Trophoblast cell (in vitro differentiated cells and primary cell): ENCODE measurements around the gene GTSF1L.

Experiments
- DNase-seq, 2 donors: peaks; one replicate each; pipeline ENCODE4 v3.0.0-alpha.2; 2016
- H2AFZ ChIP-seq: 2 replicates; pipeline ENCODE4 v1.6.1; 2013; ENCODE audit warnings: low read length, moderate library complexity, mild to moderate bottlenecking; ENCODE audit not compliant: insufficient read depth, poor library complexity
- H2AK5ac ChIP-seq: 2 replicates; pipeline ENCODE4 v1.6.1; 2013; ENCODE audit warnings: mild to moderate bottlenecking, low read length
- H2BK120ac ChIP-seq: 2 replicates; pipeline ENCODE4 v1.6.1; 2013; ENCODE audit warnings: low read length, mild to moderate bottlenecking, moderate library complexity; ENCODE audit not compliant: insufficient read depth, poor library complexity
- H2BK12ac ChIP-seq: 2 replicates; pipeline ENCODE4 v1.6.1; 2013; ENCODE audit warnings: mild to moderate bottlenecking, low read length, moderate library complexity
- H2BK5ac ChIP-seq: 2 replicates; pipeline ENCODE4 v1.6.1; 2013; ENCODE audit warnings: low read length, low read depth, moderate library complexity, mild to moderate bottlenecking; ENCODE audit not compliant: poor library complexity
- H3K14ac ChIP-seq: 2 replicates; pipeline ENCODE4 v1.6.1; 2013; ENCODE audit warnings: mild to moderate bottlenecking, low read length
- H3K18ac ChIP-seq: 2 replicates; pipeline ENCODE4 v1.6.1; 2013; ENCODE audit warnings: mild to moderate bottlenecking, low read length
- H3K23ac ChIP-seq: 2 replicates; pipeline ENCODE4 v1.6.1; 2013; ENCODE audit warnings: low read length
- H3K27ac ChIP-seq: 2 replicates; pipeline ENCODE4 v1.5.1; 2013; ENCODE audit warnings: low read depth, mild to moderate bottlenecking, inconsistent platforms, low read length, moderate library complexity
- H3K27me3 ChIP-seq: 2 replicates; pipeline ENCODE4 v1.6.1; 2013; ENCODE audit warnings: inconsistent platforms, mild to moderate bottlenecking, low read length, moderate library complexity; ENCODE audit not compliant: insufficient read depth
- H3K36me3 ChIP-seq, 2 experiments: 1 replicate in 1 of 2; 2 replicates in 1 of 2; pipeline ENCODE4 v1.6.1; 2013; ENCODE audit warnings: low read length in 2 of 2, mild to moderate bottlenecking in 2 of 2, moderate library complexity in 1 of 2; ENCODE audit not compliant: insufficient read depth in 2 of 2, control insufficient read depth in 1 of 2
- H3K4ac ChIP-seq: 2 replicates; pipeline ENCODE4 v1.6.1; 2013; ENCODE audit warnings: low read depth, mild to moderate bottlenecking, low read length, moderate library complexity
- H3K4me1 ChIP-seq, 2 experiments: 1 replicate in 1 of 2; 2 replicates in 1 of 2; pipeline ENCODE4 v1.6.1; 2013; ENCODE audit warnings: low read length in 2 of 2, mild to moderate bottlenecking in 2 of 2, moderate library complexity in 1 of 2; ENCODE audit not compliant: insufficient read depth in 2 of 2, control insufficient read depth in 1 of 2
- H3K4me2 ChIP-seq: 2 replicates; pipeline ENCODE4 v1.6.1; 2013; ENCODE audit warnings: inconsistent platforms, mild to moderate bottlenecking, low read length, moderate library complexity
- H3K4me3 ChIP-seq: 2 replicates; pipeline ENCODE4 v1.5.1; 2013; ENCODE audit warnings: mild to moderate bottlenecking, low read depth, low read length, inconsistent platforms
- H3K79me1 ChIP-seq: one replicate; pipeline ENCODE4 v1.6.1; 2013; ENCODE audit warnings: low read length
- H3K79me2 ChIP-seq: 2 replicates; pipeline ENCODE4 v1.6.1; 2013; ENCODE audit warnings: low read length, mild to moderate bottlenecking; ENCODE audit not compliant: control insufficient read depth, insufficient read depth, poor library complexity
- H3K9ac ChIP-seq: 2 replicates; pipeline ENCODE4 v1.6.1; 2013; ENCODE audit warnings: mild to moderate bottlenecking, low read length
- H3K9me3 ChIP-seq: 2 replicates; pipeline ENCODE4 v1.6.1; 2013; ENCODE audit warnings: low read depth, mild to moderate bottlenecking, control low read depth, inconsistent platforms, low read length; ENCODE audit not compliant: insufficient read depth
- H4K12ac ChIP-seq: 2 replicates; pipeline ENCODE4 v1.6.1; 2013; ENCODE audit warnings: low read depth, mild to moderate bottlenecking, low read length, moderate library complexity
- H4K8ac ChIP-seq: 2 replicates; pipeline ENCODE4 v1.6.1; 2013; ENCODE audit warnings: low read depth, mild to moderate bottlenecking, low read length, moderate library complexity
- H4K91ac ChIP-seq: one replicate; pipeline ENCODE4 v1.6.1; 2013; ENCODE audit warnings: low read depth, mild to moderate bottlenecking, low read length, moderate library complexity
- WGBS: extraction: QIAGEN DNeasy Blood & Tissue Kit; methylation state at CpG from one replicate; pipeline ENCODE4 v1.1.7; 2013; ENCODE audit warnings: missing lambda C conversion rate; ENCODE audit not compliant: insufficient read length, insufficient coverage; ENCODE audit errors: extremely low coverage; 5-methylcytosine and 5-hydroxymethylcytosine counted together

GTSF1L gene

DNA sequence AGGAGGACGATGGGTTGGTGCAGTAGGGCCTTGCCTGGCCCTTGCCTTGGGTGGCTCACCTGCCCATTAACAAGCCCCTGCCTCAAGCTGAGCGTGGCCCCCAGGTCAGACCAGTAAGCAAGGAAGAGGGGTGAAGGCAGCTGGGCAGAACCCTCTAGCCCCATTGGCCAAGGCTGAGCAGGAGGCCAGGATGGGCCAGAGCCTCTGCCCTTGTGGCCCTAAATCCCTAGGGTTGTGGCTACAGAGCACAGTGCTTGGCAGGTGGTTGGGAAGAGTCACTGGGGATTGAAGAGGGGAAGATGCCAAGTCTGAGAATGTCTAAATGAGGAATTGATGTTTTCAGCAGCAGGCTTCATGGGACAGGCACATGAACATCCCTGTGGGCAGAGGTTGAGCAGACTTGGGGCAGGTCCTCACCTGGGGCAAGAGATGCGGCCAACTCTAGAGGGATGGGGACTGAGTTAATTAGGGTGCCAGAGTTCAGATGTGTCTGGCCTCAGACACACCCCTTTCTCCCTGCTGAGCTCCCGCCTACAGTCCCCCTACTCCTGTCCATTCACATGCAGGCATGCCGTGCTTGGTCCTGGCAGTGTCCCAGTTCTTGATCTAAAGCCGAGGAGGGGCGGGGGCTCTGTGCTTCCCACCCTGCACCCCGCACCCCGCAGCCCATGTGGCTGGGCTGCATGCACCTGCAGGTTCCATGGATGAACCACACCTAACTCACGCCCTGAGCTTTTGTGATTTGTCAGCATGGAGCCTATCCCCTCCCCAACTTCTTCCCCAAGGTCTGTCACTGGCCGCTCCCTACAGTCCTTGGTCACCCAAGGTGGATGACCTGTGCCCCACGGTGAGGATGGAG lies 9.8 kb downstream of the GTSF1L start:
- Histone ChIP-seq H3K9me3 (peaks cover 1% of the 10 kb centered on the region), H3K23ac (no peak overlapping the region), H4K91ac (no peak overlapping the region), H2BK5ac (no peak overlapping the region), H3K79me1 (no peaks in the 10 kb centered on the region), H2AK5ac (no peak overlapping the region), H3K9ac (no peak overlapping the region), H3K18ac (no peak overlapping the region), H3K14ac (no peak overlapping the region), H4K8ac (no peak overlapping the region), H4K12ac (no peak overlapping the region), H3K4me1 (no peaks in the 10 kb centered on the region), H3K4me3 (no peak overlapping the region), H3K27me3 (no peaks in the 10 kb centered on the region), H2AFZ (no peak overlapping the region), H3K36me3 (peaks cover 44% of the 10 kb centered on the region in 2 experiments), H3K27ac (no peak overlapping the region), H3K79me2 (no peaks in the 10 kb centered on the region), H3K4ac (no peak overlapping the region), H2BK12ac (no peak overlapping the region), H2BK120ac (no peak overlapping the region), H3K4me2 (no peak overlapping the region)
- no CpG with 5 or more reads among the region's 12 CpGs for WGBS
- no peak for DNase-seq

DNA sequence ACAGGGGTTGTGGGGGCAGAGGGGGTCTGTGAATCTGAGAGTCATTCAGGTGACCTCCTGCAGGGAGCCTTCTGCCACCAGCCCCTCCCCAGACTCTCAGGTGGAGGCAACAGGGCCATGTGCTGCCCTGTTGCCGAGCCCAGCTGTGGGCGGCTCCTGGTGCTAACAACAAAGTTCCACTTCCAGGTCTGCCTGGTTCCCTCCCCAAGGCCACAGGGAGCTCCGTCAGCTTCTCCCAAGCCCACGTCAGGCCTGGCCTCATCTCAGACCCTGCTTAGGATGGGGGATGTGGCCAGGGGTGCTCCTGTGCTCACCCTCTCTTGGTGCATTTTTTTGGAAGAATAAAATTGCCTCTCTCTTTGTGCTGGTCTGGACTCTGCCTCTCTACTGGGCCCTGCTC lies 10.7 kb downstream of the GTSF1L start:
- Histone ChIP-seq H2AK5ac (no peak overlapping the region), H3K9ac (no peak overlapping the region), H3K79me2 (no peaks in the 10 kb centered on the region), H3K23ac (no peak overlapping the region), H3K4me1 (no peaks in the 10 kb centered on the region), H4K8ac (no peak overlapping the region), H3K18ac (no peak overlapping the region), H4K91ac (no peak overlapping the region), H2AFZ (no peak overlapping the region), H4K12ac (no peak overlapping the region), H3K27ac (no peak overlapping the region), H2BK12ac (no peak overlapping the region), H3K14ac (no peak overlapping the region), H3K36me3 (peaks cover 50 to 53% of the 10 kb centered on the region in 2 experiments), H3K4ac (no peak overlapping the region), H3K4me3 (no peak overlapping the region), H3K9me3 (peaks cover 1% of the 10 kb centered on the region), H2BK120ac (no peak overlapping the region), H3K27me3 (no peaks in the 10 kb centered on the region), H2BK5ac (no peak overlapping the region), H3K4me2 (no peak overlapping the region), H3K79me1 (no peaks in the 10 kb centered on the region)
- no CpG with 5 or more reads among the region's 4 CpGs for WGBS
- no peak for DNase-seq

DNA sequence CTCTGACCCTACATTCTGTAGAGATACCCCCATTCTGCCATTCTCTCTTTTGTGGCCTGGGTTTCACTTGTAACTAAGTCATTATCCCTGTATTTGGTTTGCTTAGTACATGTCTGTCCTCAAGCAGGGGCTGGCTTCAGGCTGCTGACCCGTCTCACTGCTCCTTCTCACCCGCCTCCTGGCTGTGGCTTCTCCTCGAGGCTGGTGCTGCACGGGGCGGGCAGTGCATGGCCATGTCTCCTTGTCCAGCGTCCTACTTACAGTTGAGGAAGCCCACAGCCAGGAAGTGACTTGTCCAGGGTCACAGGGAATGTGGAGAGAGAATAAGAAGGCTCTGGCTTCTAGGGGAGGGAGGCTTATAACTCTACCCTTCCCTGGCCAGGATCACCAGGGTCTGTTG lies 11.3 kb downstream of the GTSF1L start:
- Histone ChIP-seq H3K4me1 (no peaks in the 10 kb centered on the region), H2BK120ac (no peak overlapping the region), H4K12ac (no peak overlapping the region), H4K8ac (no peak overlapping the region), H3K79me2 (no peaks in the 10 kb centered on the region), H3K27me3 (no peaks in the 10 kb centered on the region), H3K4ac (no peak overlapping the region), H3K18ac (no peak overlapping the region), H2BK5ac (no peak overlapping the region), H3K27ac (no peak overlapping the region), H3K23ac (no peak overlapping the region), H3K9me3 (peaks cover 1% of the 10 kb centered on the region), H3K4me3 (no peak overlapping the region), H3K14ac (no peak overlapping the region), H3K36me3 (peaks cover 56 to 59% of the 10 kb centered on the region in 2 experiments), H4K91ac (no peak overlapping the region), H2AFZ (no peak overlapping the region), H3K9ac (no peak overlapping the region), H3K79me1 (no peaks in the 10 kb centered on the region), H2AK5ac (no peak overlapping the region), H2BK12ac (no peak overlapping the region), H3K4me2 (no peak overlapping the region)
- no CpG with 5 or more reads among the region's 6 CpGs for WGBS
- no peak for DNase-seq

DNA sequence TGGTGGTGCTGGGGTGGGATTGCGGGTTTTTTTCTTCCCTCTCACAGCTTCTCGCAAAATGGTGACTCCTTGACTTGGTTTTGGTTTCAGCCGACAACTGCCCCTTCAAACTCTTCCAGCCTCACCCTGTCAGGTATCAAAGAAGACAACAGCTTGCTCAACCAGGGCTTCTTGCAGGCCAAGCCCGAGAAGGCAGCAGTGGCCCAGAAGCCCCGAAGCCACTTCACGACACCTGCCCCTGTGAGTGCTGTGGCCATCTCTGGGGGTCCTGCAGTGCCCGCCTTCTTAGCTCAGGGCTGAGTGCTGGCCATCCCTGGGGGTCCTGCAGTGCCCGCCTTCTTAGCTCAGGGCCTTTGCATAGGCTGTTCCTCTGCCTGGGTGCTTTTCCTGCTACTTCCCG lies 11.8 kb downstream of the GTSF1L start:
- H3K23ac ChIP-seq, result no peak overlapping the region
- H3K9me3 ChIP-seq, result no peaks in the 10 kb centered on the region
- H3K4me2 ChIP-seq, result no peak overlapping the region
- H3K18ac ChIP-seq, result no peak overlapping the region
- no peaks in the 10 kb centered on the region for H3K27me3 ChIP-seq
- no peak overlapping the region for H2AK5ac ChIP-seq
- H3K36me3 ChIP-seq, result peaks cover 61 to 63% of the 10 kb centered on the region in 2 experiments
- DNase-seq, result no peak
- H4K91ac ChIP-seq, result no peak overlapping the region
- no peak overlapping the region for H2AFZ ChIP-seq
- no peak overlapping the region for H2BK12ac ChIP-seq
- no peak overlapping the region for H3K9ac ChIP-seq
- WGBS, result no CpG with 5 or more reads among the region's 9 CpGs
- H3K27ac ChIP-seq, result no peak overlapping the region
- no peaks in the 10 kb centered on the region for H3K79me2 ChIP-seq
- H4K8ac ChIP-seq, result no peak overlapping the region
- no peak overlapping the region for H4K12ac ChIP-seq
- H3K4me3 ChIP-seq, result no peak overlapping the region
- no peak overlapping the region for H3K14ac ChIP-seq
- no peaks in the 10 kb centered on the region for H3K4me1 ChIP-seq
- no peak overlapping the region for H2BK120ac ChIP-seq
- H2BK5ac ChIP-seq, result no peak overlapping the region
- H3K79me1 ChIP-seq, result no peaks in the 10 kb centered on the region
- no peak overlapping the region for H3K4ac ChIP-seq
